ENCODE results near the gene MFAP2. TPM values are rescaled to one million over a fixed set of nuclear protein-coding genes. Genes with fewer than 3 reads are reported as not detected.
"Not testable (repeated sequence)": the region's sequence is repeated elsewhere in the genome, so short reads cannot be mapped to it uniquely, and the experiment has no call there.

The MFAP2 gene
- polyA plus RNA-seq, 3 donors, result not detected

- Histone ChIP-seq H3K27me3 (ENCODE audit: control insufficient read depth in 2 of 2, insufficient read depth in 2 of 2, low read length in 2 of 2) (no peaks in the 10 kb centered on the region), H3K9ac (ENCODE audit: insufficient read depth, low read length, poor library complexity, severe bottlenecking) (no peak overlapping the region), H3K79me2 (ENCODE audit: insufficient read depth, low read length) (no peaks in the 10 kb centered on the region), H2AFZ (ENCODE audit: insufficient read depth, low read depth, low read length, poor library complexity, severe bottlenecking) (no peak overlapping the region), H3K4me2 (replicated peaks; ENCODE audit: extremely low read depth, low read length, poor library complexity, severe bottlenecking) (no peak overlapping the region), H3K4me1 (ENCODE audit: control insufficient read depth in 1 of 2, insufficient read depth in 2 of 2, low read length in 2 of 2) (no peaks in the 10 kb centered on the region), H3K4me3 (replicated peaks in 1 of 3; ENCODE audit: low read depth in 2 of 3, low read length in 3 of 3) (no peak overlapping the region), H4K20me1 (ENCODE audit: insufficient read depth, low read length) (no peaks in the 10 kb centered on the region), H3K27ac (ENCODE audit: low read depth in 1 of 2, low read length in 2 of 2) (no peak overlapping the region), H3K36me3 (replicated peaks in 1 of 2; ENCODE audit: control insufficient read depth in 1 of 2, insufficient read depth in 2 of 2, low read length in 2 of 2) (peaks cover 0 to 8% of the 10 kb centered on the region in 2 donors), H3K9me3 (replicated peaks in 1 of 2; ENCODE audit: control insufficient read depth in 1 of 2, insufficient read depth in 1 of 2, low read length in 2 of 2) (no peaks in the 10 kb centered on the region)
- no peak overlapping the region for H3K27ac Mint-ChIP-seq
- peaks cover 0 to 2% (median 0%) of the 10 kb centered on the region in 7 donors for H3K9me3 Mint-ChIP-seq
- WGBS (ENCODE audit: insufficient coverage), result 99% methylated on average over 16 of the region's 19 CpGs
- H3K36me3 Mint-ChIP-seq, result peaks cover 7 to 13% of the 10 kb centered on the region in 2 donors
- no peak overlapping the region for H3K4me3 Mint-ChIP-seq
- TF ChIP-seq CTCF (IDR thresholded peaks at IDR 0.05), result no peak
- H3K27me3 Mint-ChIP-seq (ENCODE audit: low read depth in 3 of 3), result peaks cover 0 to 5% (median 1%) of the 10 kb centered on the region in 3 donors
- no peak for DNase-seq
- intact Hi-C loops (cut with micrococcal nuclease), result no loop called here
- H3K4me1 Mint-ChIP-seq, result no peaks in the 10 kb centered on the region
Measured at GRCh38 chr1:16944038-16944437, 36.4 kb downstream of the MFAP2 start.

GRCh38 chr1:16939386-16940180, 40.8 kb downstream of the MFAP2 start:
- H3K9ac ChIP-seq (ENCODE audit: insufficient read depth, low read length, poor library complexity, severe bottlenecking); H2AFZ ChIP-seq (ENCODE audit: insufficient read depth, low read depth, low read length, poor library complexity, severe bottlenecking); H3K9me3 Mint-ChIP-seq; H3K9me3 ChIP-seq (replicated peaks in 1 of 2; ENCODE audit: control insufficient read depth in 1 of 2, insufficient read depth in 1 of 2, low read length in 2 of 2); H3K4me3 Mint-ChIP-seq; intact Hi-C loops (cut with micrococcal nuclease); H3K4me2 ChIP-seq (replicated peaks; ENCODE audit: extremely low read depth, low read length, poor library complexity, severe bottlenecking); H3K36me3 ChIP-seq (replicated peaks in 1 of 2; ENCODE audit: control insufficient read depth in 1 of 2, insufficient read depth in 2 of 2, low read length in 2 of 2); H3K4me3 ChIP-seq (replicated peaks in 1 of 3; ENCODE audit: low read depth in 2 of 3, low read length in 3 of 3); H3K27ac Mint-ChIP-seq; H3K79me2 ChIP-seq (ENCODE audit: insufficient read depth, low read length); H4K20me1 ChIP-seq (ENCODE audit: insufficient read depth, low read length); H3K27me3 ChIP-seq (ENCODE audit: control insufficient read depth in 2 of 2, insufficient read depth in 2 of 2, low read length in 2 of 2); H3K27ac ChIP-seq (ENCODE audit: low read depth in 1 of 2, low read length in 2 of 2); DNase-seq; H3K27me3 Mint-ChIP-seq (ENCODE audit: low read depth in 3 of 3); H3K4me1 ChIP-seq (ENCODE audit: control insufficient read depth in 1 of 2, insufficient read depth in 2 of 2, low read length in 2 of 2); H3K4me1 Mint-ChIP-seq: not testable (repeated sequence)
- WGBS (ENCODE audit: insufficient coverage), result 97% methylated on average over 32 of the region's 32 CpGs
- H3K36me3 Mint-ChIP-seq, result peaks cover 4 to 14% of the 10 kb centered on the region in 2 donors
